Adrenal gland (tissue), 12 donors: ENCODE measurements around the gene DCTN2. TPM values are rescaled to one million over a fixed set of nuclear protein-coding genes. Genes with fewer than 3 reads are reported as not detected.

Experiments
- DNase-seq, 7 donors: peaks; one replicate each; pipeline ENCODE4 v3.0.0-alpha.2; 2019 to 2020
- H3K27ac ChIP-seq, 5 donors: fragments of 200-600 bp; sonication (generic) in 4 of 5; 1 replicate in 3 of 5; 2 replicates in 2 of 5; pipeline versions ENCODE4 v1.5.1 to v1.8.0; 2016 to 2020; ENCODE audit warnings: mild to moderate bottlenecking in 1 of 5
- H3K27me3 ChIP-seq: fragments of 200-600 bp; 2 replicates; pipeline ENCODE4 v1.8.0; 2021
- H3K36me3 ChIP-seq, 2 donors: fragments of 200-600 bp; replicated peaks in 1 of 2; 1 replicate in 1 of 2; 2 replicates in 1 of 2; pipeline versions ENCODE4 v1.5.1 to v1.8.0; 2018 to 2022
- H3K4me1 ChIP-seq, 2 donors: fragments of 200-600 bp; replicated peaks in 1 of 2; 1 replicate in 1 of 2; 2 replicates in 1 of 2; pipeline versions ENCODE4 v1.5.1 to v1.8.0; 2018 to 2021
- H3K4me3 ChIP-seq, 4 donors: fragments of 200-600 bp; sonication (generic) in 3 of 4; one replicate each; pipeline ENCODE4 v1.5.1; 2016 to 2018
- H3K9me3 ChIP-seq, 3 donors: fragments of 200-600 bp; sonication (generic) in 1 of 3; replicated peaks in 1 of 3; 1 replicate in 2 of 3; 2 replicates in 1 of 3; pipeline versions ENCODE4 v1.5.1 to v1.8.0; 2016 to 2021
- CTCF ChIP-seq, 6 experiments: fragments of 450-650 bp in 4 of 6; fragments of 200-600 bp in 2 of 6; sonication (generic) in 1 of 6; IDR thresholded peaks; 1 replicate in 5 of 6; 2 replicates in 1 of 6; pipeline versions ENCODE4 v1.5.1 to v1.8.0; 2016 to 2021; ENCODE audit warnings: antibody characterized with exemption in 6 of 6, mild to moderate bottlenecking in 2 of 6, moderate library complexity in 1 of 6
- POLR2A ChIP-seq, 2 donors: fragments of 450-650 bp; IDR thresholded peaks; one replicate each; pipeline ENCODE4 v1.6.1; 2017; ENCODE audit warnings: antibody characterized with exemption in 2 of 2, mild to moderate bottlenecking in 2 of 2, moderate library complexity in 1 of 2
- WGBS, 4 donors: extraction: QIAGEN DNeasy Blood & Tissue Kit in 2 of 4; methylation state at CpG; one replicate each; pipeline versions ENCODE4 v1.1.5 to v1.1.7; 2013 to 2017; 5-methylcytosine and 5-hydroxymethylcytosine counted together
- intact Hi-C, 2 donors: fragments of 100-400 bp; cut with DNase I; formaldehyde crosslinking; loops; one replicate each; pipeline versions ENCODE4 v1.14.1 to v1.15.0; 2022 to 2023
- polyA plus RNA-seq, 3 donors: library from polyadenylated mRNA; stranded (reverse); fragments of 200-250 nt in 2 of 3; fragments of 350-450 nt in 1 of 3; fragmentation: Illumina TruSeq in 1 of 3; extraction: RNeasy Lipid Tissue Mini Kit (QIAGEN cat#74804) in 1 of 3; gene quantifications; one replicate each; pipeline ENCODE4 v1.2.3, GENCODE V29; 2013 to 2014
- total RNA-seq, 9 donors: library from RNA; depleted of rRNA in 4 of 9; stranded (reverse); fragments of >200 nt in 4 of 9; fragments of 120-200 nt in 1 of 9; fragmentation: NEBNext Ultra II Directional in 1 of 9; extraction: Animal tissue kit (Norgen Biotek cat#: 25700) in 1 of 9; gene quantifications; one replicate each; pipeline versions ENCODE4 v1.1.0 to v1.2.4, GENCODE V29; 2013 to 2023
- donor health status: healthy with polysubstance abuse.
- donor health status: Bipolar disorder and iron deficiency.
- donor health status: DM: yes; HTN: yes; CAD: no.
- donor health status: DM: no; HTN: no; CAD: no.
- donor health status: DM: no; HTN: no; CAD: no.
- donor health status: DM: yes; HTN: yes; CAD: no.

The DCTN2 gene
- total and polyA plus RNA-seq, 12 donors = 81.2 to 238 (median 135) TPM

GRCh38 chr12:57526477-57527126 is 20.4 kb downstream of the DCTN2 start:
- 72 to 86% (median 77%) methylated on average over 4 of the region's 4 CpGs for WGBS, 4 donors
- intact Hi-C loops = no loop called here
- no peak overlapping the region for H3K4me3 ChIP-seq
- peak overlapping the region in 2 of 5 donors; percentile 17 to 40 for H3K27ac ChIP-seq
- peaks cover 24% of the 10 kb centered on the region in 2 donors for H3K4me1 ChIP-seq
- no peaks in the 10 kb centered on the region for H3K9me3 ChIP-seq
- no peak for TF ChIP-seq CTCF (IDR thresholded peaks at IDR 0.05)
- TF ChIP-seq POLR2A (IDR thresholded peaks at IDR 0.05) = no peak
- no peak for DNase-seq
- peaks cover 0 to 72% of the 10 kb centered on the region in 2 donors for H3K36me3 ChIP-seq
- H3K27me3 ChIP-seq = no peaks in the 10 kb centered on the region

DNA sequence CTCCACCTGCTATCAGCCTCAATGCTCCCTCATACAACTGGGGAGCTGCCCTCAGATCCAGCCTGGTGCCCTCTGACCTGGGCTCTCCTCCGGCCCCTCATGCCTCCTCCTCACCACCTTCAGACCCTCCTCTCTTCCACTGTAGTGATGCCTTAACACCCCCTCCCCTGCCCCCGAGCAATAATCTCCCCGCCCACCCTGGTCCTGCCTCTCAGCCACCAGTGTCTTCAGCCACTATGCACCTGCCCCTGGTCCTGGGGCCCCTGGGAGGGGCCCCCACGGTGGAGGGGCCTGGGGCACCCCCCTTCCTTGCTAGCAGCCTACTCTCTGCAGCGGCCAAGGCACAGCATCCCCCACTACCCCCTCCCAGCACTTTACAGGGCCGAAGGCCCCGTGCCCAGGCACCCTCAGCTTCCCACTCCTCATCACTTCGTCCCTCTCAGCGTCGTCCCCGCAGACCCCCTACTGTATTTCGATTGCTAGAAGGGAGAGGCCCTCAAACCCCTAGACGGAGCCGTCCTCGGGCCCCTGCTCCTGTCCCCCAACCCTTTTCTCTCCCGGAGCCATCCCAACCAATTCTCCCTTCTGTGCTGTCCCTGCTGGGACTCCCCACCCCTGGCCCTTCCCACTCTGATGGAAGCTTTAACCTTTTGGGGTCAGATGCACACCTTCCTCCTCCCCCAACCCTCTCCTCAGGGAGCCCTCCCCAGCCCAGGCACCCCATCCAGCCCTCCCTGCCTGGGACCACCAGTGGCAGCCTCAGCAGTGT is 21.2 kb downstream of the DCTN2 start:
- 76 to 87% (median 79%) methylated on average over 15 to 16 of the region's 16 CpGs for WGBS, 4 donors
- Histone ChIP-seq H3K4me3 (no peak overlapping the region), H3K9me3 (no peaks in the 10 kb centered on the region), H3K4me1 (peaks cover 32% of the 10 kb centered on the region in 2 donors), H3K27ac (peak overlapping the region in 1 of 5 donors; percentile 17), H3K36me3 (peaks cover 0 to 64% of the 10 kb centered on the region in 2 donors), H3K27me3 (no peaks in the 10 kb centered on the region)
- TF ChIP-seq CTCF (IDR thresholded peaks at IDR 0.05) = no peak
- TF ChIP-seq POLR2A (IDR thresholded peaks at IDR 0.05) = no peak
- intact Hi-C loops = no loop called here
- DNase-seq = no peak

GRCh38 chr12:57524814-57525614 is 22.0 kb downstream of the DCTN2 start:
- Histone ChIP-seq H3K4me1 (peaks cover 32 to 33% of the 10 kb centered on the region in 2 donors), H3K27me3 (no peaks in the 10 kb centered on the region), H3K4me3 (peak overlapping the region in 1 of 4 donors; percentile 90), H3K27ac (peak overlapping the region in 1 of 5 donors; percentile 59), H3K36me3 (peaks cover 0 to 57% of the 10 kb centered on the region in 2 donors), H3K9me3 (no peaks in the 10 kb centered on the region)
- DNase-seq = no peak
- WGBS, 4 donors = 54 to 65% (median 58%) methylated on average over 10 to 11 of the region's 11 CpGs
- intact Hi-C loops = no loop called here
- TF ChIP-seq CTCF (IDR thresholded peaks at IDR 0.05) (no peak), POLR2A (IDR thresholded peaks at IDR 0.05) (no peak)
